Glutamatergic neuron (in vitro differentiated cells): ENCODE results near the gene SYT9. TPM values are rescaled to one million over a fixed set of nuclear protein-coding genes. Genes with fewer than 3 reads are reported as not detected.

Source experiments
- DNase-seq: peaks from one replicate; pipeline ENCODE4 v3.0.0; 2022
- H3K27ac Mint-ChIP-seq: one replicate; pipeline ENCODE4 v1.8.0; 2020; ENCODE audit warnings: mild to moderate bottlenecking, mixed read lengths, inconsistent platforms; ENCODE audit not compliant: unreplicated experiment
- H3K27me3 Mint-ChIP-seq: one replicate; pipeline ENCODE4 v1.8.0; 2020; ENCODE audit warnings: mild to moderate bottlenecking, moderate library complexity, mixed read lengths, inconsistent platforms; ENCODE audit not compliant: unreplicated experiment
- H3K36me3 Mint-ChIP-seq: one replicate; pipeline ENCODE4 v1.8.0; 2020; ENCODE audit warnings: mild to moderate bottlenecking, mixed read lengths, inconsistent platforms; ENCODE audit not compliant: unreplicated experiment
- H3K4me1 Mint-ChIP-seq: one replicate; pipeline ENCODE4 v1.8.0; 2020; ENCODE audit warnings: mild to moderate bottlenecking, low read depth, mixed read lengths, inconsistent platforms; ENCODE audit not compliant: unreplicated experiment
- H3K4me3 Mint-ChIP-seq: one replicate; pipeline ENCODE4 v1.8.0; 2020; ENCODE audit warnings: mild to moderate bottlenecking, mixed read lengths, inconsistent platforms; ENCODE audit not compliant: unreplicated experiment
- H3K9me3 Mint-ChIP-seq: one replicate; pipeline ENCODE4 v1.8.0; 2020; ENCODE audit warnings: mild to moderate bottlenecking, moderate library complexity, mixed read lengths, inconsistent platforms; ENCODE audit not compliant: unreplicated experiment
- long read RNA-seq: library from polyadenylated mRNA; unstranded; transcript quantifications from one replicate; pipeline ENCODE4 v2.0.0, GENCODE V29; 2020; ENCODE audit not compliant: unreplicated experiment
- total RNA-seq: library from RNA; stranded (reverse); fragmentation: NEBNext Ultra II Directional; extraction: Animal tissue kit (Norgen Biotek cat#: 25700); gene quantifications from one replicate; pipeline ENCODE4 v1.2.1, GENCODE V29; 2021; ENCODE audit not compliant: unreplicated experiment
- TF ChIP-seq, protein P1 (sequence below): fragments of 200-600 bp; sonication (generic); IDR thresholded peaks from one replicate; pipeline ENCODE4 v1.5.0; 2021; ENCODE audit not compliant: partially characterized antibody, unreplicated experiment

The SYT9 gene, protein sequence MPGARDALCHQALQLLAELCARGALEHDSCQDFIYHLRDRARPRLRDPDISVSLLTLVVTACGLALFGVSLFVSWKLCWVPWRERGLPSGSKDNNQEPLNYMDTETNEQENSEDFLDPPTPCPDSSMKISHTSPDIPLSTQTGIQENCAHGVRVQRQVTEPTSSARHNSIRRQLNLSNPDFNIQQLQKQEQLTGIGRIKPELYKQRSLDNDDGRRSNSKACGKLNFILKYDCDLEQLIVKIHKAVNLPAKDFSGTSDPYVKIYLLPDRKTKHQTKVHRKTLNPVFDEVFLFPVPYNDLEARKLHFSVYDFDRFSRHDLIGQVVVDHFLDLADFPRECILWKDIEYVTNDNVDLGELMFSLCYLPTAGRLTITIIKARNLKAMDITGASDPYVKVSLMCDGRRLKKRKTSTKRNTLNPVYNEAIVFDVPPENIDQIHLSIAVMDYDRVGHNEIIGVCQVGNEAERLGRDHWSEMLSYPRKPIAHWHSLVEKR
- total RNA-seq = 3.7 TPM
- long read RNA-seq = 0 reads

DNA sequence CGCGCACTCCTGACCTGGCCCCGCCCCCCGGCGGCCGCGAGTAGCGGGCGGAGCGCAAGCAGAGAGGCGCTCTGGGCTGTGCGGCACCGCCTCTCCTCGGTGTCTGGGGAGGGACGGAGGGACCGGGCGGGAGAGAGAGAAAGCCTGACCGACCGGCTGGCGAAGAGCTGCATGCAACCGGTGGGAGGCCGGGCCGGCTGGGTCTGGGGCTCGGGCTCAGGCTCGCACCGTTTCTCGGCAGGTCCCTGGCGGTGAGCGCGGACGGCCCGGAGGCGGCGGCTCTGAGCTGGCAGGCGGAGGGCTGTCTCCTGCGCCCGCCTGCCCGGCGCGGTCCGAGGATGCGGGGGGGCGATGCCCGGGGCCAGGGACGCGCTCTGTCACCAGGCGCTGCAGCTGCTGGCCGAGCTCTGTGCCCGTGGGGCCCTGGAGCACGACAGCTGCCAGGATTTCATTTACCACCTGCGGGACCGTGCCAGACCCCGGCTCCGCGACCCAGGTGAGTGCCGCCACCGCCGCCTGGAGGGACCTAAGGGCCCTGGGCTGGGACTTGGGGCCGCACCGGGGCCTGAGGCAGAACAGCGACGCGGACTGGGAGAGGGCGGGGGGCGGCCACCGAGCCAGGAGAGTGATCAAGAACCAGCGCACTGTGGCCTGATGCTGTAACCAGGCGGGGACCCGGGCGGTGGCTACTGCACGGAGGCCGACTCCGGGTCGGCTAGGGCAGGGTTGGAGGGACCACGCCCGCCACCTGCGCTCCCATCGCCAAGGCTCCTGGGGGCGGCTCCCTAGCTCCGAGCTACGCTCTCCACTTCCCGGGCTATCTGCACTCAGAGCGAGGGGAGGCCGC, at the start of gene SYT9:
SYT9 (plus strand) TSS at position 69 of the 847 bp plus-strand sequence; CDS start at position 352, 283 bp downstream.
- TF ChIP-seq, protein P1, sequence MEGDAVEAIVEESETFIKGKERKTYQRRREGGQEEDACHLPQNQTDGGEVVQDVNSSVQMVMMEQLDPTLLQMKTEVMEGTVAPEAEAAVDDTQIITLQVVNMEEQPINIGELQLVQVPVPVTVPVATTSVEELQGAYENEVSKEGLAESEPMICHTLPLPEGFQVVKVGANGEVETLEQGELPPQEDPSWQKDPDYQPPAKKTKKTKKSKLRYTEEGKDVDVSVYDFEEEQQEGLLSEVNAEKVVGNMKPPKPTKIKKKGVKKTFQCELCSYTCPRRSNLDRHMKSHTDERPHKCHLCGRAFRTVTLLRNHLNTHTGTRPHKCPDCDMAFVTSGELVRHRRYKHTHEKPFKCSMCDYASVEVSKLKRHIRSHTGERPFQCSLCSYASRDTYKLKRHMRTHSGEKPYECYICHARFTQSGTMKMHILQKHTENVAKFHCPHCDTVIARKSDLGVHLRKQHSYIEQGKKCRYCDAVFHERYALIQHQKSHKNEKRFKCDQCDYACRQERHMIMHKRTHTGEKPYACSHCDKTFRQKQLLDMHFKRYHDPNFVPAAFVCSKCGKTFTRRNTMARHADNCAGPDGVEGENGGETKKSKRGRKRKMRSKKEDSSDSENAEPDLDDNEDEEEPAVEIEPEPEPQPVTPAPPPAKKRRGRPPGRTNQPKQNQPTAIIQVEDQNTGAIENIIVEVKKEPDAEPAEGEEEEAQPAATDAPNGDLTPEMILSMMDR = no peak
- H3K9me3 Mint-ChIP-seq = peaks cover 2% of the 10 kb centered on the region
- peaks cover 4% of the 10 kb centered on the region for H3K36me3 Mint-ChIP-seq
- peak within 1 kb of the TSS; percentile 29 for H3K27ac Mint-ChIP-seq
- peaks cover 2% of the 10 kb centered on the region for H3K27me3 Mint-ChIP-seq
- DNase-seq = peak; percentile 78
- peak within 1 kb of the TSS; percentile 89 for H3K4me3 Mint-ChIP-seq
- H3K4me1 Mint-ChIP-seq = peaks cover 2% of the 10 kb centered on the region

DNA sequence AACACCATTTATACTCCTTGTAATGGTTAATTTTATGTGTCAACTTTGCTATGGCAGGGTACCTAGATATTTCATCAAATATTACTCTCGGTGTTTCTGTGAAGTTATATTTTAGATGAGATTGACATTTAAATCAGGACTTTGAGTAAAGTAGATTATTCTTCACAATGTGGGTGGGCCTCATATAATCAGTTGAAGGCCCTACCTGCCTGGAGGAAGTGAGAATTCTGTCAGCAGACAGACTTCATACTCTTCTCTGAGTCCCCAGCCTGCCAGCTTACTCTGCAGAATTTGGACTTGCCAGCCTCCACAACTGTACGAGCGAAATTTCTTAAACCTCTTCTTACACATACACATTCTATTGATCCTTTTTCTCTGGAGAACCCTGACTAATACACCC, 49.3 kb upstream of the SYT9 start:
- TF ChIP-seq, protein P1 = no peak
- DNase-seq = no peak
- no peak overlapping the region for H3K4me3 Mint-ChIP-seq
- H3K27ac Mint-ChIP-seq = no peak overlapping the region
- no peaks in the 10 kb centered on the region for H3K9me3 Mint-ChIP-seq
- no peaks in the 10 kb centered on the region for H3K27me3 Mint-ChIP-seq
- H3K4me1 Mint-ChIP-seq = peaks cover 9% of the 10 kb centered on the region
- no peaks in the 10 kb centered on the region for H3K36me3 Mint-ChIP-seq

DNA sequence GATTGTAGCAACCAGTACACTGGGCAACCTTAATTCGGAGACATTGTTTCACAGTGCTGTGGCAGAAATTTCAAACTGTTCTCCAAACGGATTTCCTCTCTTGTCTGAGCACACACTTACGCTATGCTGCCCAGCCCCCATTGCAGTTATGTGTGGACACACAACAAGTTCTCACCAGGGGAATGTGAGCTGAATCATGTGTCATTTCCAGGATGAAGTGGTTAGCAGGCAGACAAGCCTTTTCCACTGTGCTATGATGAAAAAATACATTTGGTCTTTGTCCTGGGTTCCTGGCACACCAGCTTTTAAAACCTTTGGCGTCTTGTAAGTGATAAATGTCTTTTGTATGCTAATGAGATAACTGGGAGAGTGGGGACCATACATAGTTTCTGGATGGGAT, 46.9 kb upstream of the SYT9 start:
- no peak overlapping the region for H3K27ac Mint-ChIP-seq
- no peaks in the 10 kb centered on the region for H3K36me3 Mint-ChIP-seq
- H3K4me1 Mint-ChIP-seq = no peaks in the 10 kb centered on the region
- DNase-seq = no peak
- no peaks in the 10 kb centered on the region for H3K9me3 Mint-ChIP-seq
- no peaks in the 10 kb centered on the region for H3K27me3 Mint-ChIP-seq
- TF ChIP-seq, protein P1 = no peak
- H3K4me3 Mint-ChIP-seq = no peak overlapping the region

DNA sequence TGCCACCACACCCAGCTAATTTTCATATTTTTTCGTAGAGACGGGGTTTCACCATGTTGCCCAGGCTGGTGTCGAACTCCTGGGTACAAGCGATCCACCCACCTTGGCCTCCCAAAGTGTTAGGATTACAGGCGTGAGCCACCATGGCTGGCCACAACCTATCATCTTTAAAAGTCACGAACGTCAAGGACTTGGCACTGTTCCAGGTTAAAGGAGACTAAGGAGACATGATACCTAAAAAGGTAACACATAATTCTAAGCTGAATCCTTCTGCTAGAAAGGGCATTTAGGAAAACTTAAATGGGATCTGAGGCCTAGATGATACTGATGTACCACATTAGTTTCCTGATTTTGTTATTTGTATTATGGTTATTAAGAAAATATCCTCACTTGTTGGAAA, 43.3 kb upstream of the SYT9 start:
- DNase-seq = no peak
- Mint-ChIP-seq H3K4me3 (no peak overlapping the region), H3K9me3 (no peaks in the 10 kb centered on the region), H3K36me3 (no peaks in the 10 kb centered on the region), H3K27me3 (no peaks in the 10 kb centered on the region), H3K27ac (no peak overlapping the region), H3K4me1 (no peaks in the 10 kb centered on the region)
- TF ChIP-seq, protein P1 = no peak
